GM21367 (cell line): ENCODE data around the gene CORO2A.
"Not testable (repeated sequence)": the region's sequence is repeated elsewhere in the genome, so short reads cannot be mapped to it uniquely, and the experiment has no call there.

Source experiments
- ATAC-seq: cut with Tn5 transposase; IDR thresholded peaks from one replicate; pipeline ENCODE4 v1.9.1; 2021; ENCODE audit not compliant: unreplicated experiment

Gene CORO2A

GRCh38 chr9:98174502-98174918 is 17.9 kb downstream of the CORO2A start:
- not testable (repeated sequence) for ATAC-seq

- no peak for ATAC-seq
Measured at GRCh38 chr9:98173181-98173580, 19.3 kb downstream of the CORO2A start.

- no peak for ATAC-seq
Measured at GRCh38 chr9:98172604-98173003, 19.8 kb downstream of the CORO2A start.

GRCh38 chr9:98171176-98171925 is 21.1 kb downstream of the CORO2A start:
- ATAC-seq = no peak

GRCh38 chr9:98168941-98169488 is 23.4 kb downstream of the CORO2A start:
- ATAC-seq = peak; percentile 97

- no peak for ATAC-seq
Measured at GRCh38 chr9:98168153-98168780, 24.2 kb downstream of the CORO2A start.

GRCh38 chr9:98164912-98165311 is 27.5 kb downstream of the CORO2A start:
- no peak for ATAC-seq

GRCh38 chr9:98162613-98163012 is 29.8 kb downstream of the CORO2A start:
- ATAC-seq = no peak

GRCh38 chr9:98161851-98162250 is 30.6 kb downstream of the CORO2A start:
- ATAC-seq = no peak

GRCh38 chr9:98159790-98160189 is 32.6 kb downstream of the CORO2A start:
- ATAC-seq = no peak

GRCh38 chr9:98159301-98159700 is 33.1 kb downstream of the CORO2A start:
- no peak for ATAC-seq

- no peak for ATAC-seq
Measured at GRCh38 chr9:98158071-98158831, 34.2 kb downstream of the CORO2A start.

GRCh38 chr9:98157372-98157771 is 35.1 kb downstream of the CORO2A start:
- ATAC-seq = no peak

- no peak for ATAC-seq
Measured at GRCh38 chr9:98154678-98155077, 37.8 kb downstream of the CORO2A start.

- no peak for ATAC-seq
Measured at GRCh38 chr9:98152526-98152925, 39.9 kb downstream of the CORO2A start.

- no peak for ATAC-seq
Measured at GRCh38 chr9:98150721-98151120, 41.7 kb downstream of the CORO2A start.

- ATAC-seq = no peak
Measured at GRCh38 chr9:98150164-98150563, 42.3 kb downstream of the CORO2A start.

GRCh38 chr9:98149422-98149821 is 43.0 kb downstream of the CORO2A start:
- no peak for ATAC-seq

- ATAC-seq = no peak
Measured at GRCh38 chr9:98148486-98148885, 44.0 kb downstream of the CORO2A start.

GRCh38 chr9:98147582-98147981 is 44.9 kb downstream of the CORO2A start:
- ATAC-seq = no peak

GRCh38 chr9:98146101-98146991 is 46.1 kb downstream of the CORO2A start:
- peak; percentile 41 for ATAC-seq
